ENCODE results near the gene DEK.
A peak's percentile ranks its signal among the peaks of the same experiment; 100 is the strongest.
"Not testable (repeated sequence)": the region's sequence is repeated elsewhere in the genome, so short reads cannot be mapped to it uniquely, and the experiment has no call there.

DEK gene

GRCh38 chr6:18212231-18212630 lies 52.1 kb downstream of the DEK start:
- Histone ChIP-seq H3K4me3 (ENCODE audit: low read length) (no peak overlapping the region), H2AFZ (ENCODE audit: low read depth, low read length) (no peak overlapping the region), H3K27me3 (ENCODE audit: low read depth, low read length) (no peaks in the 10 kb centered on the region), H3K27ac (ENCODE audit: low read length) (no peak overlapping the region), H4K20me1 (ENCODE audit: insufficient read depth, low read length) (no peaks in the 10 kb centered on the region), H3K79me2 (ENCODE audit: low read length) (no peaks in the 10 kb centered on the region), H3K4me1 (ENCODE audit: low read length) (peaks cover 26% of the 10 kb centered on the region), H3K4me2 (ENCODE audit: low read length) (no peak overlapping the region), H3K36me3 (replicated peaks; ENCODE audit: low read depth, low read length) (no peaks in the 10 kb centered on the region), H3K9ac (ENCODE audit: low read length) (no peak overlapping the region), H3K9me3 (ENCODE audit: insufficient read depth, low read length) (no peaks in the 10 kb centered on the region)
- TF ChIP-seq EZH2phosphoT487 (IDR thresholded peaks at IDR 0.05; ENCODE audit: low read depth) (no peak), CTCF (IDR thresholded peaks at IDR 0.05; ENCODE audit: low read depth, low read length) (no peak)

GRCh38 chr6:18211338-18211737 lies 53.0 kb downstream of the DEK start:
- Histone ChIP-seq H3K4me2 (ENCODE audit: low read length) (peak overlapping the region; percentile 40), H2AFZ (ENCODE audit: low read depth, low read length) (no peak overlapping the region), H3K36me3 (replicated peaks; ENCODE audit: low read depth, low read length) (no peaks in the 10 kb centered on the region), H3K9ac (ENCODE audit: low read length) (no peak overlapping the region), H3K79me2 (ENCODE audit: low read length) (no peaks in the 10 kb centered on the region), H4K20me1 (ENCODE audit: insufficient read depth, low read length) (no peaks in the 10 kb centered on the region), H3K4me1 (ENCODE audit: low read length) (peaks cover 26% of the 10 kb centered on the region), H3K27ac (ENCODE audit: low read length) (no peak overlapping the region), H3K9me3 (ENCODE audit: insufficient read depth, low read length) (no peaks in the 10 kb centered on the region), H3K27me3 (ENCODE audit: low read depth, low read length) (no peaks in the 10 kb centered on the region), H3K4me3 (ENCODE audit: low read length) (no peak overlapping the region)
- TF ChIP-seq CTCF (IDR thresholded peaks at IDR 0.05; ENCODE audit: low read depth, low read length), result no peak
- TF ChIP-seq EZH2phosphoT487 (IDR thresholded peaks at IDR 0.05; ENCODE audit: low read depth), result no peak

- TF ChIP-seq EZH2phosphoT487 (IDR thresholded peaks at IDR 0.05; ENCODE audit: low read depth) (no peak), CTCF (IDR thresholded peaks at IDR 0.05; ENCODE audit: low read depth, low read length) (no peak)
- Histone ChIP-seq H3K4me3 (ENCODE audit: low read length) (no peak overlapping the region), H3K9me3 (ENCODE audit: insufficient read depth, low read length) (no peaks in the 10 kb centered on the region), H3K27ac (ENCODE audit: low read length) (no peak overlapping the region), H3K9ac (ENCODE audit: low read length) (no peak overlapping the region), H3K79me2 (ENCODE audit: low read length) (no peaks in the 10 kb centered on the region), H2AFZ (ENCODE audit: low read depth, low read length) (no peak overlapping the region), H4K20me1 (ENCODE audit: insufficient read depth, low read length) (no peaks in the 10 kb centered on the region), H3K4me1 (ENCODE audit: low read length) (peaks cover 24% of the 10 kb centered on the region), H3K27me3 (ENCODE audit: low read depth, low read length) (no peaks in the 10 kb centered on the region), H3K4me2 (ENCODE audit: low read length) (no peak overlapping the region), H3K36me3 (replicated peaks; ENCODE audit: low read depth, low read length) (no peaks in the 10 kb centered on the region)
Measured at GRCh38 chr6:18210707-18211106, 53.6 kb downstream of the DEK start.

- H3K36me3 ChIP-seq (replicated peaks; ENCODE audit: low read depth, low read length), result no peaks in the 10 kb centered on the region
- H3K9ac ChIP-seq (ENCODE audit: low read length), result no peak overlapping the region
- no peak overlapping the region for H3K4me2 ChIP-seq (ENCODE audit: low read length)
- no peaks in the 10 kb centered on the region for H3K27me3 ChIP-seq (ENCODE audit: low read depth, low read length)
- H2AFZ ChIP-seq (ENCODE audit: low read depth, low read length), result no peak overlapping the region
- no peaks in the 10 kb centered on the region for H3K79me2 ChIP-seq (ENCODE audit: low read length)
- H3K27ac ChIP-seq (ENCODE audit: low read length), result no peak overlapping the region
- H3K4me1 ChIP-seq (ENCODE audit: low read length), result peaks cover 17% of the 10 kb centered on the region
- no peak for TF ChIP-seq EZH2phosphoT487 (IDR thresholded peaks at IDR 0.05; ENCODE audit: low read depth)
- TF ChIP-seq CTCF (IDR thresholded peaks at IDR 0.05; ENCODE audit: low read depth, low read length), result no peak
- H4K20me1 ChIP-seq (ENCODE audit: insufficient read depth, low read length), result no peaks in the 10 kb centered on the region
- H3K9me3 ChIP-seq (ENCODE audit: insufficient read depth, low read length), result no peaks in the 10 kb centered on the region
- H3K4me3 ChIP-seq (ENCODE audit: low read length), result no peak overlapping the region
Measured at GRCh38 chr6:18209539-18210197, 54.7 kb downstream of the DEK start.

GRCh38 chr6:18208778-18209177 lies 55.6 kb downstream of the DEK start:
- not testable (repeated sequence) for H3K9me3 ChIP-seq (ENCODE audit: insufficient read depth, low read length); H4K20me1 ChIP-seq (ENCODE audit: insufficient read depth, low read length); H3K79me2 ChIP-seq (ENCODE audit: low read length); H3K9ac ChIP-seq (ENCODE audit: low read length); H3K27me3 ChIP-seq (ENCODE audit: low read depth, low read length); H3K27ac ChIP-seq (ENCODE audit: low read length); H2AFZ ChIP-seq (ENCODE audit: low read depth, low read length); H3K36me3 ChIP-seq (replicated peaks; ENCODE audit: low read depth, low read length); H3K4me3 ChIP-seq (ENCODE audit: low read length); H3K4me2 ChIP-seq (ENCODE audit: low read length)
- peaks cover 12% of the 10 kb centered on the region for H3K4me1 ChIP-seq (ENCODE audit: low read length)

Data from OCI-LY3 (cell line).